GM19035 (cell line): ENCODE measurements around the gene IRF4.
"Not testable (repeated sequence)": the region's sequence is repeated elsewhere in the genome, so short reads cannot be mapped to it uniquely, and the experiment has no call there.

Experiments used
- ATAC-seq: cut with Tn5 transposase; IDR thresholded peaks from one replicate; pipeline ENCODE4 v1.9.1; 2021; ENCODE audit not compliant: unreplicated experiment

Gene IRF4

DNA sequence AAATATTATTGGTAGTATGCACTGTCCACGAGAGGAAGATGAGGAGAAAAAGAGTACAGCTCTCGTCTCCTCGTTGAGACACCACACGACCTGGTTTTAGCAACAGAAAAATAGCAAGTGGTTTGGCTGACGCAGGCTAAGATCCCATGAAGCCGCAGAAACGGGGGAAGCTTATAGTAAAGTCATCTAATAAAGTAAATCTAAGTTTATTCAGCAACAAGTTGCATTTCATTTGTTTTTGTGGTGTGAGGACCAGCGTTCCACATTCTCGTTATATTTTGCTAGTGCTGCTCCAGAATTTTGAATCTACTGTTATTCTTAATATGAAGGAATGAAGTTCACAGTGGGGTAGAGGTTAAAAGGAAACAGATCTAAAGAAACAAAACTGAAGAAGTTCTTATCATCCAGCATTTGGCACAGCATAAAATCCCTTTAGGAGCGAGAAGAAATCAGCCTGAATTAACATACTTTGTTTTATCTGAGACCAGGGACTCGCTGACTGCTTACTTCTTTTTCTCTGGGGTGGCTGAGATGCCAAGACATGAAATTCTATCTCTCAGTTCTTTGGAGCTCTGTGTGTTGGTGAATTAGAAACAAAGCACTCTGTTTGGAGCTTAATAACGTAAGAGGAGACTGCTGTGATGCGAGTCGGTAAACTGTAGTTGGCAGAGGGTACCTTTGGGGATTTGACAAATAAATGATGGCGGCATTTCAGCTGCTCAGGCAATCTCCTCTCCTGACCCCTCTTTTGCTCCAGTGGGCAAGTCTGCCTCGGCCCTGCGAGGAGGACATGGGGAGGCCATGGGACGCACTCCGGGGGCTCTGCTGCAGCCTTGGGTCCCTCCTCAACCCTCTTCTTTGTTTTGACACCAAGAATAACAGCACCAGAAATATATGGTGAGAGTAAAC lies 24.9 kb upstream of the IRF4 start:
- ATAC-seq: no peak

DNA sequence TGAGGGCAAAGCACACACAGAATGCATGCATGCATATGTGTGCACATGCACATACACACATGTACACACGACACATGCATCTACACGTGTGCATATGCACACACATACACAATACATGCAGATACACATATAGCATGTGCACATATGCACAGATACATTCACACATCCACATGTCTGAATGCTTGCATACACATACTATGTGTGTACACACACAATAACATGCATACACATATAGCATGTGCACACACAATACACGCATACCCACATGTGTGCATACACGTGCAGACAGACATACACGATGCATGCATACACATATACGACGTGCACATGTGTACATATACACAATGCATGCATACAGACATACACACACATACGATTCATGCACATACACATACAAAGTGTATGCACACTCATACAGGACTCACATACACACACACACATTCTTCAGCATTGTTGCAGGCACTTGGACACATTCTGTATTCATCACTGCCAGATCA lies 24.2 kb upstream of the IRF4 start:
- ATAC-seq: no peak

DNA sequence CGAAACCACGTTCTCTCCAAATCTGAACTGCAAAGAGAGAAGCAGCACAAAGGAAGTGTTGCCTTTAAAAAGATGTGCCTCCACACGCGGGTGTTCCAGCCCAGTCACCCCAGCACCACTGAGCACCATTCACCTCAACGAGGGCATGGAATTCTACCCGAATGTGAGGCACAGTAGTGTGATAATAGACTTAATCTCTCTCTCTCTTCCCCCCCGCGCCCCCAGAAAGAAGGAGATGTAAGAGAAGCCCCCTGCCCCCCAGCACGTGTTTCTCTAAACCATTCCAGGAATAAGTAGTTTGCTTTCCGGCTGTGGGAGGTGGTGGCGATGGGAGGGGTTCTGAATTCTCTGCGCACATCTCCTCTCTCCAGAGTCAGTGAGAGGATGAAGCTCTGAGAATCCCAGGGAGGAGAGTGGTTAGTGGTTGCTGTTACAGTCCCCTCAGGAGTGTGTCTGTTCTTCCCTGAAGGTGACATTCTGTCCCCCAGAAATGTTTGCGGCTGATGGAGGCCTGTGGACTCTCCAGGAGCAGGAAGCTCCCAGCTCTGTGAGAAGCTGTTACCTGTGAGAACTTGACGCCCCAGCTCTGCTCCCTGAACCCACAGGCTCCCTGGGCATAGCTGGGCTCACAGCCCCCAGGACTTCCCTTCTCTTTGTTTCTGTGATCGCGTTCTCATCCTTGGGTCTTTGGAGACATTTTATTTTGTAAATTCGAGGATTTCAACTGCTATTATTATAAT lies 23.5 kb upstream of the IRF4 start:
- ATAC-seq: no peak

DNA sequence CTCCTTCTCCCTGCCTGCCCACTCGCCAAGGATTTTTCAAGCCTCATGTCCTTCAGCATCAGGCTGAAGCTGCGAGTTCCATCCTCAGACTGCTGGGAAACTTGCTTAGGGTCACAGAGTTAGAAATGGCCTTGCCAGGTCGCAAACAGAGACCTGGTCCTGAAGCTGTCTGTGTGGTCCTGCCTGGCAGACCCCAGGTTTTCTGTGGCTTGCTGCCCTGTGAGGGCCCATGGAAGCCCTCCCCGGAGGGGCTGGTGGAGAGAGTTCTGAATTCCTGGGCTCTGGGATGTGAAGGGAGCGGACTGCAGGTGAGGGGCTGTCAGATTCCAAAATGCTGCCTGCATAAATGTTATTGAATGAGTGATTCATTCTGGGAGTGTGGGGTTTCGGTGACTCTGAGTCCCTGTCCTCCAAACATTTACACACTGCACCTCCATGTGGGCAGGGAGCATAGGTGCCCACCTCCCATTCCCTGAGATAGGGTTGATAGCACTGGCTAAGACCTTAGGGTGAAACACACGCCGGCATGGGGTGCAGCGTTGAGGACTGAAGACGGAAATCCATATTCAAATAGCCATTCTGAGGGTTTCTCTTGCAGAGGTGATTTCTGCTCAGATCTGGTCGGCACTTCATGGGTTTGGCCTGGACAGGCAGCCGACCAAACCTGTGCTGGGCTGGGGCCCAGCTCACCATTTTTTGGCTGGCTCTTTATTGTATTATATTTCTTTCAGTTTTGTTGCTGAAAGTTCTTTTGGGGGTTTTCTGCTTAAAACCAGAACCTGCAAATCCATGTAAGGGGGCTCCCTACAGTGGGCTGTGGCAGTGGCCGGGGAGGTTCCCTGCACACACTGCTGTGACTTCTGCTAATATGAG lies 21.8 kb upstream of the IRF4 start:
- ATAC-seq: no peak

DNA sequence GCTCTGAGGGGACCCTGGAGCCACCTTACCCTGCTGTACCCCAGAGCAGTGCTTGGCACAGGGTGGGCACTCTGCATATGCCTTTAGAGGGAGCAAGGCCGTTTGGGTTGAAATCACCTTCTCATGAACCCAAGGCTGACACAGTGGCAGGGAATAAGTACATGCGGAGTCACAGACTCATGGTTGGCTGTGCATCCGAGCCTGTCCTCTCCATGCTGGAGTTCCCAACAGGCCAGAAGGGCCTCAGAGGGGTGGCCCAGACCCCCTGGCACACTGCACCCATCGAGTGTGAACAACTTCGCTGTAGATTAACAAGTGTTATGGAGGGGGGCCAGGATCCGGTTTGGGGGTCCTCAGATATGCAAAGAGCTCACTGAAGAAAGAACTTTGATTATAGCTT lies 21.0 kb upstream of the IRF4 start:
- ATAC-seq: no peak

DNA sequence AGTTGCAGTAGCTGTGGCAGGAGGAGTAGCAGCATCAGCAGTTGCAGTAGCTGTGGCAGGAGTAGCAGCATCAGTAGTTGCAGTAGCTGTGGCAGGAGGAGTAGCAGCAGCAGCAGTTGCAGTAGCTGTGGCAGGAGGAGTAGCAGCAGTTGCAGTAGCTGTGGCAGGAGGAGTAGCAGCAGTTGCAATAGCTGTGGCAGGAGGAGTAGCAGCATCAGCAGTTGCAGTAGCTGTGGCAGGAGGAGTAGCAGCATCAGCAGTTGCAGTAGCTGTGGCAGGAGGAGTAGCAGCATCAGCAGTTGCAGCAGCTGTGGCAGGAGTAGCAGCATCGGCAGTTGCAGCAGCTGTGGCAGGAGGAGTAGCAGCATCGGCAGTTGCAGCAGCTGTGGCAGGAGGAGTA lies 19.7 kb upstream of the IRF4 start:
- not testable (repeated sequence) for ATAC-seq

DNA sequence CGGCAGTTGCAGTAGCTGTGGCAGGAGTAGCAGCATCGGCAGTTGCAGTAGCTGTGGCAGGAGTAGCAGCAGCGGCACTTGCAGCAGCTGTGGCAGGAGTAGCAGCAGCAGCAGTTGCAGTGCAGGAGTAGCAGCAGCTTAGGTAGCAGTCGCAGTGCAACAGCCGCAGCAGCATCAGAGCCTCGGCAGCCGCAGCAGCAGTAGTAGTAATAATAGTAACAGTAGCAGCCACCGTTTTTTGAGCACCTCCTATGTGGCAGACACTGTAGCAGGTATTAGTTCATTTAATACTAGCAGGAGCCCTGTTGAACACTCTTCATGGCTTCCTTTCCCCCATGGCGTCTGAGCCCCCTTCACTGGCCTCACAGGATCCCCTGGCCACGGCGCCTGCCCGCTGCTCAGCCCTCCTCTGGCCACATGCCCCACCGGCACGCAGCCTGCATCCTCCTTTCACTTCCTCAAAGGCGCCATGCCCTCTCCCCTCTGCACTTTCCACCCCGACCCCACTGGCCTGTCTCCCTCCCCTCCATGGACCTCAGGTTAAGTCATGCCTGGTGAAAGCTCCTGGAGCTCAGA lies 19.1 kb upstream of the IRF4 start:
- ATAC-seq: peak; percentile 53

DNA sequence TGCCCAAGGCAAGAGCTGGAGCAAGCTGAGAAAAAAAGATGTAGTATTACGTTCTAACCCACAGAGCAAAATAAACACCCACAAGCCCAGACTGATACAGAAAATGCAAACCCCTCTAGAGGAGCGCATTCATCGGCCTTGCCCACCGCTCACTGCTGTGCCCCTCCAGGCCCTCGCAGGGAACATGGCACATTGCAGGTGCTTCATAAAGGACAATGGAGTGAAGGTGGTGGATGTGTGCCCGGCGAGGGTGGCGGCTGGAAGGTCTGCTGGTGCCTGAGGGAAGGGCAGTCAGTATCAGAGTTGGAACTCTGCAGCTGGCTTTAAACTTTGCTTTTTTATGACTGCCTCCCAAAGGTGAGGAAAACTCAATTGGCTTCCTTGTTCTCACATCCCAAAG lies 18.5 kb upstream of the IRF4 start:
- no peak for ATAC-seq

DNA sequence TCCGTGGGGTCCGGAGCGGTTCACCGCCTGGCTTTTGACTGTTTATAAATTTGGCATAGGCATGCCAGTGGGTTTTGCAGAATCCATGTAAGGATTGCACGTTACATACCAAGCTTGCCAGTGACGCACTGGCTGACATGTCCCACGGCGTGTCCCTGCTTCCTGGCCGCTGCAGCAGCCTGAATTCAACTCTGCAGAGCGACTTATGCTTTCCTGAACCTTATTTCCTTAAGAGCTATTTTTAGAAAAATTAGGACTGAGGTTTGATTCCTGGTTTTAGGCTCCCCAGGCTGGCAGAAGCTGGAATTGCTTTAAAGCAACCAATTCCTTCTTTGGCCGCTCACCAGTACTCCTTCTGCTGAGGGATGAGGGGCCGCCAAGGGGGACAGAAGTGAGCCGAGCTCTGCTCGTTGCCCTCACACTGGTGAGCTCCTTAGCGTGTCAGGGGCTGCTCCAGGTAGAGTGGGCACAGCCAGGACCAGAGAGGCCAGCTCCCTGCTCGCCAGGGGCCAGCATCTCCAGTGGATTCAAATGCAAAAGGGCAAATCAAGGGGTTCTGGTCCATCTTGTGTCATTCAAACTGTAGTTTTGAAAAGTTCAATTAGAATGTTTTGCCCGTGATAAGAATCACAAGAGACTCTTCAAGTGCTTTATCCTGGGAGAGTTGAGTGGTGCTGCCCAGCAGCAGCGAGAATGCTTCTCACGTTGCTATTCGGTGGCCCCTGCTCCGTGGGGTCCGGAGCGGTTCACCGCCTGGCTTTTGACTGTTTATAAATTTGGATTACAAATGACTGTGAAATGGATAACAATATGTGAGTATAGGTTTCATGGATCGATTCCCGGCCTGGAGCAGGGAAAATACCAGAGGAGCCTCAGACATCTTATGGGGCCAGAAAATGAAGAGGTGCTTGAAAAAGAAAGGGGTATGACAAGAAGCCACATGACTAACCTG lies 17.5 kb upstream of the IRF4 start:
- no peak for ATAC-seq

DNA sequence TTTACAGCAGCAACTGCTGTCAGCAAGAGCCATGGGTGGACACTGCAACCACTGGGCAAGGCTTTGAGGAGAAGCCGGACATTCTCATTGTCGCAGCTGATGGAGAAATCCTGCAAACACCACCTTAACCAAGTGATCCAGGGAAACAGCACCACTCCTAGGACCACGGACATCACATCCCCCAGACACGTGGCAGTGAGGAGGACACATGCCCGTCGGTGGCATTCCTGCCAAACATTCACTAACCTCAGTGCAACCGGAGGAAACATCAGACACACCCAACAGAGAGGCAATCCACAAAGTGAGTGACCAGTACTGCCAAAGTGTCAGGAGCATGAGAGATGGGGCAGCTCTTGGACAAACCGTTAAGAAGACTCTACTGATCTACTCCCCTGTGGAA lies 16.6 kb upstream of the IRF4 start:
- ATAC-seq: no peak

DNA sequence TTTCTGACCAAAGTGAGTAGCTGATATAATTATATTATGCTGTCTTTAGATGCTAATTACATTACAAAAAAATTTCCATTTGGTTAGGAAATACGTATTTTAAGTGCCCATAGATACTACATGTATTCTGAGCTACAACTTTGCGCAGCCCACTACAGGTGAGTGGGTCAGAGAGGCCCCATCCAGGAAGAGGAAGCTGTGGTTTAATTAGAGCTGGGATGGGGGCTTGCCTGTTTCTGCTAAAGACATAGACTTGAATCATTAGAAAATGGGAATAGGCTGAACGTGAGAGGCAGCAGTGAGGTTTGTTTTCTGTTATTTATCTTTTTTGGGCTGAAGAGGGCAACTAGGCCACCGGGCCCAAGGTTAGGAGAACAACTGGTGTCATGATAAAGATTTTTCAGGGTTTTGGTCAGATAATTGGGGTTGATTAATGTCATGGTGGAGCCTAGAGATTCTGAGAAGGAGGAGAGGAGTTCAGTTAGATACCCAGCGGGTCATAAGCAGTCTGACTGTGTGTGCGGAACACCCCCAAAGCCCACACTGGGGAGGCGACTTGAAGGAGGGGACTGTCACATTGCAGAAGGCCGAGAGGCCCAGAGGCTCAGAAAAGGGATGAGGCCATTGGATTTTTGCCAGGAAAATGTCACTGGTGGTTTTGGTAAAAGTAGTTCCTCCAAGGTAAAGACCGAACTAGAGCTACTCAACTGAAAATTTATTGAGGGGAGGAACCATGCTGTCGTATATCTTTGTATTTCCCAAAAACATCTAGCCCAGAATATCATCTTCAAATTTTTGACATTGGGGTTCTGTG lies 14.5 kb upstream of the IRF4 start:
- ATAC-seq: no peak

DNA sequence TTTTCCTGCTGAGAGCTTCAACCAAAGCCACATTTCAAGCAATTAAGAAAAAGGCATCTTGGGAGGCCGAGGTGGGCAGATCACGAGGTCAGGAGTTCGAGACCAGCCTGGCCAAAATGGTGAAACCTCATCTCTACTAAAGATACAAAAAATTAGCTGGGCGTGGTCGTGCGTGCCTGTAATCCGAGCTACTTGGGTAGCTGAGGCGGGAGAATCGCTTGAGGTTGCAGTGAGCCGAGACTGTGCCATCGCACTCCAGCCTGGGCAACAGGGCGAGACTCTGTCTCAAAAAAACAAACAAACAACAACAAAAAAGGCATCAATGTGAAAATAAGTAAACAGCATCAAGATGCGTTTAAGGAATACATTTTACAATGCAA lies 13.9 kb upstream of the IRF4 start:
- not testable (repeated sequence) for ATAC-seq

DNA sequence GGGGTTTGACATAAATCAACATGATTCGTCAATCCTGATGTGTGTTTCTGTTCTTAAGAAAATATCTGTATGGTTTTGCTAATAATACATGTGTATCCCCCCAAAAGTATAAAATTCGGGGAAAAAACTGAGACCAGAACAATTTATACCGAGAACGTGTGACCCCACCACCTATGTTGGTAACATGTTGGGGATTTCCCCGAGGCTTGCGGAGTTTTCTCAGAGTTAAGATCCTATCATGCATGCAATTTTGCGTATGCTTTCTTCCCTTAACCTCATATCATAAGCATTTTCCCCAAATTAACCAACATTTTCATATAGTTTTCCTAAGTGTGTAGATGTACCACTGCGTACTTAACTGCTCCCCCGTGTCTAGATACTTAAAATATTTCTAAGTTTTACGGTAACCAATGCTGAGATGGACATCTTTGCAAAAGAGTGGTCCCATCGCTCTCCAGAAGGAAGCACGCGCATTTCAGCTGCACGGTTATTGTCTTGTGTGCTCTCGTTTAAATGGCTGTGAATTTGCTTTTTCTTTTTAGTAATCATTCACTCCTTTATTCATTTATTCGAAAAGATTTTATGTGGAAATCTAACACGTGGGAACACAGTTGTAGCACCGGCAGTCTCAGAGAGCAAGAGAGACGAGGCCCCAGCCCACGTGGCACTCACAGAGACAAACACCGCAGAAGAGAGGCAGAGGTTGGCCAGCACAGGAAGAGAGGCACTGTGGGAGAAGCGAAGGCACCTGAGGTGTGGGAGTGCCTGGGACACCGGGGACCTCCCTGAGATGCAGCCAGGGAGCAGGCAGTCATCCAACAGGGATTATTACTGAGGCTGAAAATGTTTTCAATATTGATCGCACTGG lies 13.2 kb upstream of the IRF4 start:
- no peak for ATAC-seq

DNA sequence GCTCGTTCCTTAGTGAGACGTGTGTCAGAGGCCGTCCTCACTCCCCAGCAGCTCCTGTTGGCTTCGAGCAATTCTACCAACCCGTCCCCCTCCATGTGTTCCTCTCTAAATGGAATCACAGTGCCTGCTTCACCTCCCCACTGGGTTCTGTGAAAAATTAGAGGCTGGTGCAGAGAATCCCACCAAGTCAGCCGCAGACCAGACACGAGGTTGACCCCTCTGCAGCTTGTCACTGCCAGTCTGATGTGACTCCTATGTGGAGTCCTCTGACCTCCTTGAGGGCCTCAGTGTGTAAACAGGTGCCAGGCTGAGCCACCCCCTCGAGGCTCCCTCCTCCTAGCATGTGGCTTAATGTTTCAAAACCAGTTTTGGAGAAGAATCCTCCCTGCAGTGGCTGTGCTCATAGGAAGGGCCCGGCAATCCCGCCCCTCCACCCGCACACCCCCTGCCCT lies 12.6 kb upstream of the IRF4 start:
- no peak for ATAC-seq

DNA sequence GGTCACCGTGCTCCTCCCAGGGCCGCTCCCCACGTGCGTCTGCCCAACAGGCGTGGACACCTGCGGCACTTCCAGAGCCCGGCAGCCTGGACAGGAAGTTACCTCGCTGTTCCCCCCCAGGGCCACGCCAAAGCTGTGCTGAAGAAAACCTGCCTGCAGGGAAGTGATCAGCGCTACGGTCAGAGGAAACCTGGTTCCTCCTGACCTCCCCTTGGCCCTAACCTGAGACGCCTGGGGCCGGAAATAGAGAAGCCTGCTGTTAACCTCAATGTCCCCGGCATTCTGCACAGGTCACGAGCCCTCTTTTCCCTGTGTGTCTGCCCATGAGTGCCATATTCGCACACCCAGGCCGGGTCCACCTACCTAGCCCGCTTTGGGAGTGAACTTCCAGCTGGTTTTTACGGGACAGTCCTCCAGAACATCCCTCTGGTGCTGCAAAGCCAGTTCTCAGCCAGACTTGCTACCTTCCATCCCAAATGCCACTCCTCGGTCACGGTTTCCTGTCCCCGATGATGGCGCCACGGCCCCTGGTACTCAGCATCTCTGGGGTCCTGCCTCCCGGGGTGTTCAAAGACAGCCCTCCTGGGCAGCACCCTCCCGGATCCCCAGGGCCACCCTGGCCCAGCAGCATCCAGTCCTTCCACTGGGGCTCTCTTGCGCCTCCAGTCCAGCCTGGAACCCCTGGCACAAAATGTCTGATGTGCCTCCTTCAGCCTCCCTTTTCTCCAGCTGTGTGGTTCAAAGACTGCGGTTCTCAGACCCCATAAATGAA lies 12.0 kb upstream of the IRF4 start:
- ATAC-seq: no peak

DNA sequence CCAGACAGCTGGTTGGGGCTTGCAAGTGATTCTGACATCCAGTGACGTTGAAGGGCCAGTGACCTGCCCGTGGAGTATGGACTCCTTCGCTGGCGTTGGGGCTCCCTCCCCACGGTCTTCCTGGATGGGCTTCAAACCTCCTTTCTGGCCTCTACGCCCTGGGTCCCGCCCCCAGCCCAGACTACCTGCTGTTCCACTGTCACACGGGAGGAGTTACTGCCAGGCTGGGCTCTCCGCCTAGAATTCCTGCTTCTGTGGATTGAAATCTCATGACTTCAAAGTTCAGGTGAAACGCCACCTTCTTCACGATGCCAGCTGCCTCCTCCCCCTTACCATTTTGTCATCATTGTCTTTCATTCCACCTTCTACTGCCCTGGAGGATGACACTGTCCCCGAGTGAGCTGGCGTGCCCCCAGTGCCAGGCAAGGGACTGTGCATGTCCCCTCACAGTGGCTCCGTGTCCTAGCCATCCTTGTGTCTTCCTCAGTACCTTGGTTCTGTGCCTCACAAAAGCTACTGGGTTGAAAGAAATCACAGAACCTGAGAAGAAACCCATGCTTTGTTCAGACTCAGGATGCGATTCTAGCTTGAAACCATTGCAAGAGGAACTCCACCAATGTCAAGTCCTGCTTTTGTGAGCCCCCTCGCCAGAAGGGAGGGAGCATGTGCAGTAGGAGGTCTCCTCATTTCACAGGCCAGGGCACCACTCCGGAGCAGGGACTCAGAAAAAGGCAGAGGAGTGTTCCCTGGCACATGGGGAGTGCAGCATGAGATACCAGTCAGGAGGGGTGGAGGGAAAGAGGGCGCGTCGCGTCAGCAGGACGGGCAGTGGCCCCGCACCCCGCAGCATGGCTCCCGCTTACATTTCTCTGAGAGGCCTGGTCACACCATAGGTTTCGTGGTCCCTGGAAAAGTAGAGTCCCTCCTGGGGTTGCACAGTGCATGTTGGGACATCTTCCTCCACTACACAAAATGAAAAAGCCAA lies 11.0 kb upstream of the IRF4 start:
- no peak for ATAC-seq
